Panc1 (cell line): ENCODE data around the gene LIPE. TPM values are rescaled to one million over a fixed set of nuclear protein-coding genes. Genes with fewer than 3 reads are reported as not detected.

Experiments
- ATAC-seq: fragments of 200-7000 bp; cut with Tn5 transposase; 2 replicates; pipeline ENCODE4 v1.9.1; 2020; ENCODE audit warnings: mild to moderate bottlenecking, moderate library complexity
- BruUV-seq: library from RNA; stranded (reverse); fragments of 400-500 nt; replicated peaks from 2 replicates; lab custom pipeline; 2021; lab: Mats Ljungman, UMichigan
- CTCF ChIA-PET: fragments of 300-600 bp; sonication (Branson Sonifier 250); formaldehyde crosslinking; loops from one replicate; lab custom pipeline; 2022; ENCODE audit warnings: antibody characterized with exemption; lab: Charles Lee
- POLR2A ChIA-PET: fragments of 300-600 bp; sonication (Branson Sonifier 250); formaldehyde crosslinking; loops from one replicate; lab custom pipeline; 2022; ENCODE audit warnings: antibody characterized with exemption; lab: Charles Lee
- DNase-seq: peaks from one replicate; pipeline ENCODE4 v3.0.0-alpha.2; 2010; ENCODE audit warnings: low read depth, low spot score
- H3K27ac ChIP-seq: 2 replicates; pipeline ENCODE4 v1.5.1; 2011; ENCODE audit warnings: mild to moderate bottlenecking, low read length, inconsistent platforms
- H3K27me3 ChIP-seq: fragments of 200-500 bp; sonication (Bioruptor generic); 2 replicates; pipeline ENCODE4 v1.6.0; 2014; ENCODE audit warnings: low read length, inconsistent platforms; ENCODE audit not compliant: control insufficient read depth, insufficient read depth
- H3K36me3 ChIP-seq: fragments of 200-500 bp; sonication (Bioruptor generic); 2 replicates; pipeline ENCODE4 v1.5.1; 2014; ENCODE audit warnings: inconsistent platforms, mild to moderate bottlenecking, low read length, moderate library complexity; ENCODE audit not compliant: control insufficient read depth, insufficient read depth
- H3K4me1 ChIP-seq: 2 replicates; pipeline ENCODE4 v1.5.1; 2011; ENCODE audit warnings: inconsistent platforms, mild to moderate bottlenecking, low read length, moderate library complexity; ENCODE audit not compliant: control insufficient read depth, insufficient read depth
- H3K4me3 ChIP-seq, 2 experiments: 2 replicates each; pipeline ENCODE4 v1.5.1; 2011 to 2012; ENCODE audit warnings: low read depth in 2 of 2, low read length in 2 of 2, mild to moderate bottlenecking in 2 of 2, inconsistent platforms in 1 of 2, moderate library complexity in 1 of 2
- H3K9me3 ChIP-seq: fragments of 200-500 bp; sonication (Bioruptor generic); 2 replicates; pipeline ENCODE4 v1.5.1; 2014; ENCODE audit warnings: low read depth, mild to moderate bottlenecking, inconsistent platforms, low read length, moderate library complexity; ENCODE audit not compliant: control insufficient read depth, insufficient read depth
- CTCF ChIP-seq: fragments of 450-650 bp; IDR thresholded peaks from 2 replicates; pipeline ENCODE4 v1.5.1; 2017; ENCODE audit warnings: mild to moderate bottlenecking
- POLR2AphosphoS5 ChIP-seq: IDR thresholded peaks from 2 replicates; pipeline ENCODE4 v1.6.1; 2012; ENCODE audit warnings: mild to moderate bottlenecking, low read depth, low read length, moderate library complexity
- SIN3A ChIP-seq: IDR thresholded peaks from 2 replicates; pipeline ENCODE4 v1.6.1; 2012; ENCODE audit warnings: low read depth, mild to moderate bottlenecking, low read length, moderate library complexity, borderline replicate concordance; ENCODE audit not compliant: insufficient read depth
- TCF7L2 ChIP-seq: IDR thresholded peaks from 2 replicates; pipeline ENCODE4 v1.6.1; 2011; ENCODE audit warnings: mild to moderate bottlenecking, low read depth, low read length, inconsistent platforms
- in situ Hi-C: cut with HindIII; loops from 2 replicates; pipeline ENCODE4 v1.10.0; 2016; ENCODE audit warnings: low sequenced_read_pairs, low pct_unique_long_range_greater_than_20kb
- intact Hi-C: fragments of 100-400 bp; cut with micrococcal nuclease; formaldehyde crosslinking; loops from one replicate; pipeline ENCODE4 v1.10.0; 2022; ENCODE audit not compliant: unreplicated experiment
- total RNA-seq: library from RNA; stranded (reverse); gene quantifications from one replicate; pipeline ENCODE4 v1.2.1, GENCODE V29; 2021; ENCODE audit not compliant: unreplicated experiment
- TF ChIP-seq, protein P1 (sequence below), 2 experiments: IDR thresholded peaks; 2 replicates each; pipeline ENCODE4 v1.6.1; 2011 to 2012; ENCODE audit warnings: low read depth in 2 of 2, control low read depth in 1 of 2, low read length in 1 of 2, mild to moderate bottlenecking in 1 of 2, moderate library complexity in 1 of 2; ENCODE audit not compliant: insufficient read depth in 1 of 2

Gene LIPE
- total RNA-seq, 1 experiment from 2014 or later: 3.4 TPM

GRCh38 chr19:42407816-42408175 is 19.4 kb downstream of the LIPE start:
- in situ Hi-C loops (no loop called here), intact Hi-C loops (no loop called here)
- DNase-seq (no peak), ATAC-seq (no peak)
- H3K27ac ChIP-seq: no peak overlapping the region
- POLR2A ChIA-PET: no interaction called here
- BruUV-seq: no TSS peak
- H3K4me1 ChIP-seq: no peaks in the 10 kb centered on the region
- H3K36me3 ChIP-seq: no peaks in the 10 kb centered on the region
- TF ChIP-seq TCF7L2 (no peak), SIN3A (no peak)
- no peaks in the 10 kb centered on the region for H3K27me3 ChIP-seq
- no peak overlapping the region for H3K4me3 ChIP-seq
- H3K9me3 ChIP-seq: no peaks in the 10 kb centered on the region
- CTCF ChIA-PET: interaction anchor here (0.6 kb wide), 1 partner anchor 1172 kb away, joined by 9 read pairs; no protein-coding TSS in a partner anchor

- in situ Hi-C loops: no loop called here
- Histone ChIP-seq H3K9me3 (no peaks in the 10 kb centered on the region), H3K36me3 (no peaks in the 10 kb centered on the region), H3K4me3 (no peak overlapping the region), H3K27ac (no peak overlapping the region), H3K27me3 (no peaks in the 10 kb centered on the region), H3K4me1 (no peaks in the 10 kb centered on the region)
- TF ChIP-seq TCF7L2 (no peak), POLR2AphosphoS5 (no peak), CTCF (no peak), SIN3A (no peak)
- TF ChIP-seq, protein P1, sequence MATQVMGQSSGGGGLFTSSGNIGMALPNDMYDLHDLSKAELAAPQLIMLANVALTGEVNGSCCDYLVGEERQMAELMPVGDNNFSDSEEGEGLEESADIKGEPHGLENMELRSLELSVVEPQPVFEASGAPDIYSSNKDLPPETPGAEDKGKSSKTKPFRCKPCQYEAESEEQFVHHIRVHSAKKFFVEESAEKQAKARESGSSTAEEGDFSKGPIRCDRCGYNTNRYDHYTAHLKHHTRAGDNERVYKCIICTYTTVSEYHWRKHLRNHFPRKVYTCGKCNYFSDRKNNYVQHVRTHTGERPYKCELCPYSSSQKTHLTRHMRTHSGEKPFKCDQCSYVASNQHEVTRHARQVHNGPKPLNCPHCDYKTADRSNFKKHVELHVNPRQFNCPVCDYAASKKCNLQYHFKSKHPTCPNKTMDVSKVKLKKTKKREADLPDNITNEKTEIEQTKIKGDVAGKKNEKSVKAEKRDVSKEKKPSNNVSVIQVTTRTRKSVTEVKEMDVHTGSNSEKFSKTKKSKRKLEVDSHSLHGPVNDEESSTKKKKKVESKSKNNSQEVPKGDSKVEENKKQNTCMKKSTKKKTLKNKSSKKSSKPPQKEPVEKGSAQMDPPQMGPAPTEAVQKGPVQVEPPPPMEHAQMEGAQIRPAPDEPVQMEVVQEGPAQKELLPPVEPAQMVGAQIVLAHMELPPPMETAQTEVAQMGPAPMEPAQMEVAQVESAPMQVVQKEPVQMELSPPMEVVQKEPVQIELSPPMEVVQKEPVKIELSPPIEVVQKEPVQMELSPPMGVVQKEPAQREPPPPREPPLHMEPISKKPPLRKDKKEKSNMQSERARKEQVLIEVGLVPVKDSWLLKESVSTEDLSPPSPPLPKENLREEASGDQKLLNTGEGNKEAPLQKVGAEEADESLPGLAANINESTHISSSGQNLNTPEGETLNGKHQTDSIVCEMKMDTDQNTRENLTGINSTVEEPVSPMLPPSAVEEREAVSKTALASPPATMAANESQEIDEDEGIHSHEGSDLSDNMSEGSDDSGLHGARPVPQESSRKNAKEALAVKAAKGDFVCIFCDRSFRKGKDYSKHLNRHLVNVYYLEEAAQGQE (IDR thresholded peaks at IDR 0.05; ENCODE audit: insufficient read depth in 1 of 2, low read depth in 2 of 2, low read length in 1 of 2): no peak
- POLR2A ChIA-PET: no interaction called here
- intact Hi-C loops: no loop called here
- BruUV-seq: no TSS peak
- no peak for ATAC-seq
- CTCF ChIA-PET: no interaction called here
- DNase-seq: no peak
Measured at GRCh38 chr19:42407085-42407815, 19.9 kb downstream of the LIPE start.

- no peak overlapping the region for H3K4me3 ChIP-seq
- no peaks in the 10 kb centered on the region for H3K36me3 ChIP-seq
- H3K4me1 ChIP-seq: peaks cover 1% of the 10 kb centered on the region
- intact Hi-C loops: no loop called here
- BruUV-seq: no TSS peak
- in situ Hi-C loops: no loop called here
- CTCF ChIA-PET: no interaction called here
- no peaks in the 10 kb centered on the region for H3K9me3 ChIP-seq
- no peaks in the 10 kb centered on the region for H3K27me3 ChIP-seq
- DNase-seq: no peak
- H3K27ac ChIP-seq: no peak overlapping the region
- POLR2A ChIA-PET: no interaction called here
- no peak for ATAC-seq
- TF ChIP-seq TCF7L2 (no peak), SIN3A (no peak), POLR2AphosphoS5 (no peak), CTCF (no peak)
- TF ChIP-seq, protein P1 (IDR thresholded peaks at IDR 0.05; ENCODE audit: insufficient read depth in 1 of 2, low read depth in 2 of 2, low read length in 1 of 2): no peak
Measured at GRCh38 chr19:42406111-42406510, 21.1 kb downstream of the LIPE start.
